Chondrocyte (in vitro differentiated cells): Measurements from ENCODE around the gene NPAS3. TPM values are rescaled to one million over a fixed set of nuclear protein-coding genes. Genes with fewer than 3 reads are reported as not detected.

Experiments used
- DNase-seq: peaks from one replicate; pipeline ENCODE4 v3.0.0; 2021; ENCODE audit warnings: mixed read lengths, low spot score
- H3K27ac Mint-ChIP-seq: one replicate; pipeline ENCODE4 v1.8.0; 2021; ENCODE audit warnings: mild to moderate bottlenecking, moderate library complexity, mixed read lengths; ENCODE audit not compliant: unreplicated experiment
- H3K27me3 Mint-ChIP-seq: 2 replicates; pipeline ENCODE4 v1.8.0; 2021; ENCODE audit warnings: low read depth, mixed read lengths
- H3K36me3 Mint-ChIP-seq: 2 replicates; pipeline ENCODE4 v1.8.0; 2021; ENCODE audit warnings: low read depth, mixed read lengths
- H3K4me1 Mint-ChIP-seq: 2 replicates; pipeline ENCODE4 v1.8.0; 2021; ENCODE audit warnings: low read depth, mild to moderate bottlenecking, mixed read lengths
- H3K4me3 Mint-ChIP-seq: one replicate; pipeline ENCODE4 v1.8.0; 2021; ENCODE audit warnings: mild to moderate bottlenecking, moderate library complexity, mixed read lengths; ENCODE audit not compliant: unreplicated experiment
- H3K9me3 Mint-ChIP-seq: 2 replicates; pipeline ENCODE4 v1.8.0; 2021; ENCODE audit warnings: low read depth, mixed read lengths
- CTCF ChIP-seq: fragments of 200-600 bp; sonication (generic); IDR thresholded peaks from 2 replicates; pipeline ENCODE4 v1.5.0; 2021; ENCODE audit warnings: antibody characterized with exemption, mild to moderate bottlenecking, moderate library complexity
- total RNA-seq: library from RNA; stranded (reverse); gene quantifications from 3 replicates; pipeline ENCODE4 v1.2.1, GENCODE V29; 2021

The NPAS3 gene
- total RNA-seq, 1 donor from 2014 or later: 2.6 TPM

- DNase-seq: no peak
- no peaks in the 10 kb centered on the region for H3K36me3 Mint-ChIP-seq
- H3K4me1 Mint-ChIP-seq: no peaks in the 10 kb centered on the region
- no peak overlapping the region for H3K4me3 Mint-ChIP-seq
- H3K27ac Mint-ChIP-seq: no peak overlapping the region
- H3K27me3 Mint-ChIP-seq: peaks cover 21% of the 10 kb centered on the region
- no peak for TF ChIP-seq CTCF
- peaks cover 2% of the 10 kb centered on the region for H3K9me3 Mint-ChIP-seq
Measured at GRCh38 chr14:33851931-33852330, 913.3 kb downstream of the NPAS3 start.
